GM18517 (cell line): Measurements from ENCODE around the gene PAH.
A peak's percentile ranks its signal among the peaks of the same experiment; 100 is the strongest.

ENCODE experiments used
- ATAC-seq: cut with Tn5 transposase; IDR thresholded peaks from one replicate; pipeline ENCODE4 v1.9.1; 2021; ENCODE audit warnings: mild to moderate bottlenecking, moderate library complexity; ENCODE audit not compliant: unreplicated experiment

The PAH gene

GRCh38 chr12:102917026-102917787, at the start of gene PAH:
Gene PAH, minus strand, starts transcription at chr12:102917244. Its CDS starts 114 bp downstream, at chr12:102917130.
- ATAC-seq: peak; percentile 60

- ATAC-seq: no peak
These were observed 49.3 kb upstream of the PAH start for GRCh38 chr12:102966200-102966863.

GRCh38 chr12:102965281-102966155, 48.5 kb upstream of the PAH start:
- no peak for ATAC-seq

- no peak for ATAC-seq
These were observed 47.8 kb upstream of the PAH start for GRCh38 chr12:102964872-102965271.

- no peak for ATAC-seq
These were observed 46.8 kb upstream of the PAH start for GRCh38 chr12:102963796-102964195.

GRCh38 chr12:102962986-102963385, 45.9 kb upstream of the PAH start:
- no peak for ATAC-seq

GRCh38 chr12:102962532-102962931, 45.5 kb upstream of the PAH start:
- ATAC-seq: no peak

- ATAC-seq: no peak
These were observed 44.4 kb upstream of the PAH start for GRCh38 chr12:102961466-102961855.

- no peak for ATAC-seq
These were observed 43.9 kb upstream of the PAH start for GRCh38 chr12:102960766-102961465.

GRCh38 chr12:102959391-102959790, 42.3 kb upstream of the PAH start:
- no peak for ATAC-seq

- no peak for ATAC-seq
These were observed 41.8 kb upstream of the PAH start for GRCh38 chr12:102958830-102959176.

- peak; percentile 57 for ATAC-seq
These were observed 41.2 kb upstream of the PAH start for GRCh38 chr12:102958073-102958829.

- no peak for ATAC-seq
These were observed 40.5 kb upstream of the PAH start, which contains the start of gene ASCL1 for GRCh38 chr12:102957339-102958050. Gene ASCL1, plus strand, starts transcription at chr12:102957674. Its CDS starts 571 bp downstream, at chr12:102958245.

GRCh38 chr12:102956738-102957327, 39.8 kb upstream of the PAH start:
- no peak for ATAC-seq

GRCh38 chr12:102955926-102956737, 39.1 kb upstream of the PAH start:
- no peak for ATAC-seq

GRCh38 chr12:102954134-102954533, 37.1 kb upstream of the PAH start:
- no peak for ATAC-seq

- no peak for ATAC-seq
These were observed 36.2 kb upstream of the PAH start for GRCh38 chr12:102953221-102953620.

GRCh38 chr12:102951841-102952240, 34.8 kb upstream of the PAH start:
- no peak for ATAC-seq
